PC-9 (cell line): Measurements from ENCODE around the gene CDS2.

Experiments
- CTCF ChIP-seq: fragments of 200-600 bp; sonication (generic); conservative IDR thresholded peaks from 2 replicates; pipeline ENCODE4 v1.6.1; 2017; ENCODE audit warnings: mixed run types, antibody characterized with exemption, mild to moderate bottlenecking, moderate library complexity
- EZH2 ChIP-seq: fragments of 200-600 bp; sonication (generic); IDR thresholded peaks from 2 replicates; pipeline ENCODE4 v1.8.0; 2017; ENCODE audit warnings: antibody characterized with exemption, low read depth

DNA sequence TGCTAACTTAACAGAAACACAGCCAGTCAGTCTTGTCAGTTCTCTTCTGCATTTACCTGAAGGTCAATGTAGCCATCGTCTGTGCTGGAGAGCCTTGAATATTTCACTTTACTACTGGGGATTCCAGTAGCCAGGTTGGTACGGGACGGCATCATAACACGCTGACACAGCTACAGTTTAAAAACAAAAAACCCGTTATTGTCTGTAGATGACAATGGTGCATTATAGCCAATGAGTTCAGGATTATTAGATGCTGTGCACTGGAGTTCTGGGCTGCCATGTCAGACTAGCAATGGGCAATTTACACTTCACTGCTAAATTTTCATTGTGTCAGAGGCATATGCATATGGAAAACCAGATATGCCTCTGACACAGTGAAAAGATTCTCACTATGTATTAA, 17.5 kb upstream of the CDS2 start:
- TF ChIP-seq EZH2: no peak
- TF ChIP-seq CTCF: no peak
